GM23338 (cell line): ENCODE data around the gene ZNF536. TPM values are rescaled to one million over a fixed set of nuclear protein-coding genes. Genes with fewer than 3 reads are reported as not detected.

Experiments
- NANOG ChIP-seq: IDR thresholded peaks from 2 replicates; pipeline ENCODE4 v1.6.1; 2016; ENCODE audit warnings: antibody characterized with exemption, borderline replicate concordance
- ZNF331 ChIP-seq: fragments of 250-450 bp; sonication (Bioruptor Pico); IDR thresholded peaks from 2 replicates; pipeline ENCODE4 v1.5.0; 2020; ENCODE audit warnings: low read depth, mild to moderate bottlenecking, moderate library complexity
- polyA plus RNA-seq: library from polyadenylated mRNA; unstranded; fragments of >200 nt; fragmentation: Nextera tagmentation; extraction: Ambion mirVana; gene quantifications from 2 replicates; pipeline ENCODE4 v1.2.1, GENCODE V29; 2016
- total RNA-seq: library from RNA; depleted of rRNA; stranded (reverse); fragments of >200 nt; shearing (Covaris generic); gene quantifications from 2 replicates; pipeline ENCODE4 v1.2.3, GENCODE V29; 2014
- TF ChIP-seq, protein P1 (sequence below): fragments of 250-450 bp; sonication (Bioruptor Pico); IDR thresholded peaks from 2 replicates; pipeline ENCODE4 v1.5.0; 2020; ENCODE audit warnings: mild to moderate bottlenecking, moderate library complexity
- TF ChIP-seq, protein P2 (sequence below): IDR thresholded peaks from 2 replicates; pipeline ENCODE4 v1.6.1; 2016; ENCODE audit warnings: antibody characterized with exemption
- TF ChIP-seq, protein P3 (sequence below): IDR thresholded peaks from one replicate; pipeline ENCODE4 v1.6.1; 2018; ENCODE audit warnings: antibody characterized with exemption; ENCODE audit not compliant: unreplicated experiment

Gene ZNF536
- total and polyA plus RNA-seq, 2 experiments from 2014 or later = 0.07 TPM; not detected in 1

DNA sequence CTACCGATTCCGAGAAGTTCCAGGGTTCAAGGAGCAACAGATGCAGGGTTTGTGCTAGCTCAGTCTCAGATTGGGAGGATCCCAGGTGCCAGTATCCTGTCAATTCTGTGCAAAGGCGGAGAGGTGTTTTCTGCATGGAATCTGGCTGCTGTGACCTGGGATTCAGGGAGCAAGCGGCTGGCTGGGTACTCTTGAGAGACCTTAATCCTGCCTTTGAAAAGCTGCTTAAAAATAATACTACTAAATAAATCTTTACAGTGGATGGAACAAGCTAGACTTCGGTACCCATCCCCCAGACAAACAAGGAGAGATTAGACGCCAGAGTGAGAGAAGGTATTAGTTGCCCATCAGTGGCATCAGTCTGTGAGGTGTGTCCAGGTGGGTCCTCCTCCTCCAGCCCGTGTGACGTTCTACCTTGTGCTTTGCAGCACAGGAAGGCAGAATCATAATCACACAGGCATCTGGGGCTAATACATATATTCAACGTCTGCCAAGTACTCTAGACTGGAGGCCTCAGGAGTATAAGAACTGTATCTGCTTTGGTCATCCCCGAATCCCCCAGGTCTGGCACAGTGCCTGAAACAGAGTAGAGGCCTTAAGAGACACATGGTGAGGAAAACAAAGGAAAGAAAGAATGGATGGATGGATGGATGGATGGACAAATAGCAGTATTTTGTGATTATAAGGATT is 230.6 kb downstream of the ZNF536 start (continued):
- TF ChIP-seq, protein P1, sequence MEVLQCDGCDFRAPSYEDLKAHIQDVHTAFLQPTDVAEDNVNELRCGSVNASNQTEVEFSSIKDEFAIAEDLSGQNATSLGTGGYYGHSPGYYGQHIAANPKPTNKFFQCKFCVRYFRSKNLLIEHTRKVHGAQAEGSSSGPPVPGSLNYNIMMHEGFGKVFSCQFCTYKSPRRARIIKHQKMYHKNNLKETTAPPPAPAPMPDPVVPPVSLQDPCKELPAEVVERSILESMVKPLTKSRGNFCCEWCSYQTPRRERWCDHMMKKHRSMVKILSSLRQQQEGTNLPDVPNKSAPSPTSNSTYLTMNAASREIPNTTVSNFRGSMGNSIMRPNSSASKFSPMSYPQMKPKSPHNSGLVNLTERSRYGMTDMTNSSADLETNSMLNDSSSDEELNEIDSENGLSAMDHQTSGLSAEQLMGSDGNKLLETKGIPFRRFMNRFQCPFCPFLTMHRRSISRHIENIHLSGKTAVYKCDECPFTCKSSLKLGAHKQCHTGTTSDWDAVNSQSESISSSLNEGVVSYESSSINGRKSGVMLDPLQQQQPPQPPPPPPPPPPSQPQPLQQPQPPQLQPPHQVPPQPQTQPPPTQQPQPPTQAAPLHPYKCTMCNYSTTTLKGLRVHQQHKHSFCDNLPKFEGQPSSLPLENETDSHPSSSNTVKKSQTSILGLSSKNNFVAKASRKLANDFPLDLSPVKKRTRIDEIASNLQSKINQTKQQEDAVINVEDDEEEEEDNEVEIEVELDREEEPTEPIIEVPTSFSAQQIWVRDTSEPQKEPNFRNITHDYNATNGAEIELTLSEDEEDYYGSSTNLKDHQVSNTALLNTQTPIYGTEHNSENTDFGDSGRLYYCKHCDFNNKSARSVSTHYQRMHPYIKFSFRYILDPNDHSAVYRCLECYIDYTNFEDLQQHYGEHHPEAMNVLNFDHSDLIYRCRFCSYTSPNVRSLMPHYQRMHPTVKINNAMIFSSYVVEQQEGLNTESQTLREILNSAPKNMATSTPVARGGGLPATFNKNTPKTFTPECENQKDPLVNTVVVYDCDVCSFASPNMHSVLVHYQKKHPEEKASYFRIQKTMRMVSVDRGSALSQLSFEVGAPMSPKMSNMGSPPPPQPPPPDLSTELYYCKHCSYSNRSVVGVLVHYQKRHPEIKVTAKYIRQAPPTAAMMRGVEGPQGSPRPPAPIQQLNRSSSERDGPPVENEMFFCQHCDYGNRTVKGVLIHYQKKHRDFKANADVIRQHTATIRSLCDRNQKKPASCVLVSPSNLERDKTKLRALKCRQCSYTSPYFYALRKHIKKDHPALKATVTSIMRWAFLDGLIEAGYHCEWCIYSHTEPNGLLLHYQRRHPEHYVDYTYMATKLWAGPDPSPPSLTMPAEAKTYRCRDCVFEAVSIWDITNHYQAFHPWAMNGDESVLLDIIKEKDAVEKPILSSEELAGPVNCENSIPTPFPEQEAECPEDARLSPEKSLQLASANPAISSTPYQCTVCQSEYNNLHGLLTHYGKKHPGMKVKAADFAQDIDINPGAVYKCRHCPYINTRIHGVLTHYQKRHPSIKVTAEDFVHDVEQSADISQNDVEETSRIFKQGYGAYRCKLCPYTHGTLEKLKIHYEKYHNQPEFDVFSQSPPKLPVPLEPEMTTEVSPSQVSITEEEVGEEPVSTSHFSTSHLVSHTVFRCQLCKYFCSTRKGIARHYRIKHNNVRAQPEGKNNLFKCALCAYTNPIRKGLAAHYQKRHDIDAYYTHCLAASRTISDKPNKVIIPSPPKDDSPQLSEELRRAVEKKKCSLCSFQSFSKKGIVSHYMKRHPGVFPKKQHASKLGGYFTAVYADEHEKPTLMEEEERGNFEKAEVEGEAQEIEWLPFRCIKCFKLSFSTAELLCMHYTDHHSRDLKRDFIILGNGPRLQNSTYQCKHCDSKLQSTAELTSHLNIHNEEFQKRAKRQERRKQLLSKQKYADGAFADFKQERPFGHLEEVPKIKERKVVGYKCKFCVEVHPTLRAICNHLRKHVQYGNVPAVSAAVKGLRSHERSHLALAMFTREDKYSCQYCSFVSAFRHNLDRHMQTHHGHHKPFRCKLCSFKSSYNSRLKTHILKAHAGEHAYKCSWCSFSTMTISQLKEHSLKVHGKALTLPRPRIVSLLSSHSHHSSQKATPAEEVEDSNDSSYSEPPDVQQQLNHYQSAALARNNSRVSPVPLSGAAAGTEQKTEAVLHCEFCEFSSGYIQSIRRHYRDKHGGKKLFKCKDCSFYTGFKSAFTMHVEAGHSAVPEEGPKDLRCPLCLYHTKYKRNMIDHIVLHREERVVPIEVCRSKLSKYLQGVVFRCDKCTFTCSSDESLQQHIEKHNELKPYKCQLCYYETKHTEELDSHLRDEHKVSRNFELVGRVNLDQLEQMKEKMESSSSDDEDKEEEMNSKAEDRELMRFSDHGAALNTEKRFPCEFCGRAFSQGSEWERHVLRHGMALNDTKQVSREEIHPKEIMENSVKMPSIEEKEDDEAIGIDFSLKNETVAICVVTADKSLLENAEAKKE (CRISPR knock-in tag) = no peak
- TF ChIP-seq, protein P2, sequence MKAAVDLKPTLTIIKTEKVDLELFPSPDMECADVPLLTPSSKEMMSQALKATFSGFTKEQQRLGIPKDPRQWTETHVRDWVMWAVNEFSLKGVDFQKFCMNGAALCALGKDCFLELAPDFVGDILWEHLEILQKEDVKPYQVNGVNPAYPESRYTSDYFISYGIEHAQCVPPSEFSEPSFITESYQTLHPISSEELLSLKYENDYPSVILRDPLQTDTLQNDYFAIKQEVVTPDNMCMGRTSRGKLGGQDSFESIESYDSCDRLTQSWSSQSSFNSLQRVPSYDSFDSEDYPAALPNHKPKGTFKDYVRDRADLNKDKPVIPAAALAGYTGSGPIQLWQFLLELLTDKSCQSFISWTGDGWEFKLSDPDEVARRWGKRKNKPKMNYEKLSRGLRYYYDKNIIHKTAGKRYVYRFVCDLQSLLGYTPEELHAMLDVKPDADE = no peak
- no peak for TF ChIP-seq ZNF331 (CRISPR knock-in tag)
- TF ChIP-seq, protein P3, sequence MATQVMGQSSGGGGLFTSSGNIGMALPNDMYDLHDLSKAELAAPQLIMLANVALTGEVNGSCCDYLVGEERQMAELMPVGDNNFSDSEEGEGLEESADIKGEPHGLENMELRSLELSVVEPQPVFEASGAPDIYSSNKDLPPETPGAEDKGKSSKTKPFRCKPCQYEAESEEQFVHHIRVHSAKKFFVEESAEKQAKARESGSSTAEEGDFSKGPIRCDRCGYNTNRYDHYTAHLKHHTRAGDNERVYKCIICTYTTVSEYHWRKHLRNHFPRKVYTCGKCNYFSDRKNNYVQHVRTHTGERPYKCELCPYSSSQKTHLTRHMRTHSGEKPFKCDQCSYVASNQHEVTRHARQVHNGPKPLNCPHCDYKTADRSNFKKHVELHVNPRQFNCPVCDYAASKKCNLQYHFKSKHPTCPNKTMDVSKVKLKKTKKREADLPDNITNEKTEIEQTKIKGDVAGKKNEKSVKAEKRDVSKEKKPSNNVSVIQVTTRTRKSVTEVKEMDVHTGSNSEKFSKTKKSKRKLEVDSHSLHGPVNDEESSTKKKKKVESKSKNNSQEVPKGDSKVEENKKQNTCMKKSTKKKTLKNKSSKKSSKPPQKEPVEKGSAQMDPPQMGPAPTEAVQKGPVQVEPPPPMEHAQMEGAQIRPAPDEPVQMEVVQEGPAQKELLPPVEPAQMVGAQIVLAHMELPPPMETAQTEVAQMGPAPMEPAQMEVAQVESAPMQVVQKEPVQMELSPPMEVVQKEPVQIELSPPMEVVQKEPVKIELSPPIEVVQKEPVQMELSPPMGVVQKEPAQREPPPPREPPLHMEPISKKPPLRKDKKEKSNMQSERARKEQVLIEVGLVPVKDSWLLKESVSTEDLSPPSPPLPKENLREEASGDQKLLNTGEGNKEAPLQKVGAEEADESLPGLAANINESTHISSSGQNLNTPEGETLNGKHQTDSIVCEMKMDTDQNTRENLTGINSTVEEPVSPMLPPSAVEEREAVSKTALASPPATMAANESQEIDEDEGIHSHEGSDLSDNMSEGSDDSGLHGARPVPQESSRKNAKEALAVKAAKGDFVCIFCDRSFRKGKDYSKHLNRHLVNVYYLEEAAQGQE = no peak
- TF ChIP-seq NANOG = no peak
